Hepatocyte (in vitro differentiated cells): ENCODE data around the gene RPS6KA4.

ENCODE experiments used
- CTCF ChIP-seq: fragments of 200-600 bp; sonication (generic); IDR thresholded peaks from 2 replicates; pipeline ENCODE4 v1.5.1; 2016; ENCODE audit warnings: antibody characterized with exemption, mild to moderate bottlenecking; ENCODE audit not compliant: poor library complexity
- EZH2 ChIP-seq: fragments of 200-600 bp; sonication (generic); IDR thresholded peaks from 2 replicates; pipeline ENCODE4 v1.6.1; 2016; ENCODE audit warnings: antibody characterized with exemption, mild to moderate bottlenecking, borderline replicate concordance
- EZH2phosphoT487 ChIP-seq: fragments of 200-600 bp; sonication (generic); IDR thresholded peaks from one replicate; pipeline ENCODE4 v1.6.1; 2018; ENCODE audit warnings: antibody characterized with exemption, mild to moderate bottlenecking, low read depth, moderate library complexity; ENCODE audit not compliant: unreplicated experiment, severe bottlenecking

- TF ChIP-seq CTCF (peak; percentile 34), EZH2 (no peak), EZH2phosphoT487 (no peak)
Measured at GRCh38 chr11:64317961-64318765, 40.8 kb upstream of the RPS6KA4 start, which contains the start of gene PRDX5.
